Lung (tissue), 4 donors: ENCODE data around the gene SLC9C2. TPM values are rescaled to one million over a fixed set of nuclear protein-coding genes. Genes with fewer than 3 reads are reported as not detected.

Experiments used
- polyA plus RNA-seq, 2 donors: library from polyadenylated mRNA; stranded (reverse); fragments of 200-250 nt; gene quantifications; one replicate each; pipeline ENCODE4 v1.2.1, GENCODE V29; 2013
- total RNA-seq, 2 donors: library from RNA; depleted of rRNA in 1 of 2; stranded (reverse); fragments of >200 nt in 1 of 2; gene quantifications; one replicate each; pipeline ENCODE4 v1.2.1, GENCODE V29; 2014 to 2021
- donor health status: Bipolar disorder and iron deficiency.
- donor health status: healthy.
- donor health status: DM: yes; HTN: yes; CAD: no.

The SLC9C2 gene
- total and polyA plus RNA-seq, 4 donors = 0.05 to 0.98 (median 0.60) TPM

Other genes starting within 250 kb of the SLC9C2 start
- gene PRDX6, start 125.7 kb downstream of the SLC9C2 start, total RNA-seq = 100 to 1,000 TPM; 170 to 273 TPM
- gene PRDX6, start 125.7 kb downstream of the SLC9C2 start, polyA plus RNA-seq = 100 to 1,000 TPM; 219 to 347 TPM
- gene TEX50, start 32.3 kb upstream of the SLC9C2 start, total RNA-seq = not detected
- gene TEX50, start 32.3 kb upstream of the SLC9C2 start, polyA plus RNA-seq = not detected
- 10 to 100 TPM in 1 of 2 donors, 1 to 10 TPM in 1; 7.6 to 10.5 TPM for gene ANKRD45, start 66.8 kb upstream of the SLC9C2 start, total RNA-seq
- 1 to 10 TPM; 2.3 to 3.8 TPM for gene ANKRD45, start 66.8 kb upstream of the SLC9C2 start, polyA plus RNA-seq
- 10 to 100 TPM; 23.8 to 38.4 TPM for gene KLHL20, start 111.9 kb upstream of the SLC9C2 start, total RNA-seq
- 10 to 100 TPM in 1 of 2 donors, 1 to 10 TPM in 1; 5.8 to 10.6 TPM for gene KLHL20, start 111.9 kb upstream of the SLC9C2 start, polyA plus RNA-seq
- 10 to 100 TPM; 15.7 to 16.1 TPM for gene DARS2, start 221.6 kb upstream of the SLC9C2 start, total RNA-seq
- 10 to 100 TPM in 1 of 2 donors, 1 to 10 TPM in 1; 6.6 to 10.6 TPM for gene DARS2, start 221.6 kb upstream of the SLC9C2 start, polyA plus RNA-seq
- 1 to 10 TPM; 6.5 to 8.5 TPM for gene CENPL, start 221.8 kb upstream of the SLC9C2 start, total RNA-seq
- gene CENPL, start 221.8 kb upstream of the SLC9C2 start, polyA plus RNA-seq = 1 to 10 TPM; 1.8 to 2.5 TPM